Tibial nerve (tissue), 4 donors: ENCODE results near the gene C2orf72.

Source experiments
- CTCF ChIP-seq, 5 experiments: fragments of 200-600 bp in 3 of 5; fragments of 450-650 bp in 2 of 5; sonication (generic) in 3 of 5; IDR thresholded peaks; one replicate each; pipeline ENCODE4 v1.5.1; 2016 to 2019; ENCODE audit warnings: antibody characterized with exemption in 5 of 5, mild to moderate bottlenecking in 3 of 5, moderate library complexity in 2 of 5
- EP300 ChIP-seq, 2 donors: sonication (generic); formaldehyde crosslinking; IDR thresholded peaks; one replicate each; pipeline ENCODE4 v1.6.1; 2017; ENCODE audit warnings: antibody characterized with exemption in 2 of 2, mild to moderate bottlenecking in 1 of 2
- POLR2A ChIP-seq, 2 donors: fragments of 450-650 bp; IDR thresholded peaks; one replicate each; pipeline ENCODE4 v1.6.1; 2017; ENCODE audit warnings: antibody characterized with exemption in 2 of 2, mild to moderate bottlenecking in 2 of 2, moderate library complexity in 2 of 2

- TF ChIP-seq CTCF (IDR thresholded peaks at IDR 0.05) (no peak), EP300 (IDR thresholded peaks at IDR 0.05) (no peak), POLR2A (IDR thresholded peaks at IDR 0.05) (no peak)
Measured at GRCh38 chr2:230998882-230999281, 38.4 kb upstream of the C2orf72 start.
